ENCODE measurements around the gene SSC5D.

DNA sequence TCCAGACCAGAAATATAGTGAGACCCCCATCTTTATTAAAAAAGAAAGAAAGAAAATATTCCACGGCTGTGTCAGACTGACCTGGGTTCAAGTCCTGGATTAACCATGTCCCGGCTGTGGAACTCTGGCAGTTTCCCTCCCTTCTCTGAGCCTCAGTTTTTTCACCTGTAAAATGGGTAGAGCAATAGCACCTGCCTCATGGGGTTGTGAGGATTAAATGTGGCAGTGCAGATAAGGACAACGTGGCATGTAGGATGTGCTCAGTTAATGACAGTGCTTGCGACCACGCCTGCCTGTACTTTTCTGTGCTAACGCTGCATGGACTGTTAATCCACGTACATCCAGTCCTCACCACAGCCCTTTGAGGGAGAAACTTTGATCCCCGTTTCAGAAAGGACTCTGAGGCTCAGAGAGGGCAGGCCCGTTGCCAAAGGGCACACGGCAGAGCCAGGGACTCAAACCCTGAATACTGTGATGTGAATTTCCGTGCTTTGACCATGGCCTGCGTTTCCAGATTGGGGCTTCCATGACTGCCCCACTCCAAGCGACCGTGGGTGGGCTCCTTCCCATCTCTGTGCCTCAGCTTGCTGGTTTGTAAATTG, 32.6 kb downstream of the SSC5D start:
- TF ChIP-seq, protein P1, sequence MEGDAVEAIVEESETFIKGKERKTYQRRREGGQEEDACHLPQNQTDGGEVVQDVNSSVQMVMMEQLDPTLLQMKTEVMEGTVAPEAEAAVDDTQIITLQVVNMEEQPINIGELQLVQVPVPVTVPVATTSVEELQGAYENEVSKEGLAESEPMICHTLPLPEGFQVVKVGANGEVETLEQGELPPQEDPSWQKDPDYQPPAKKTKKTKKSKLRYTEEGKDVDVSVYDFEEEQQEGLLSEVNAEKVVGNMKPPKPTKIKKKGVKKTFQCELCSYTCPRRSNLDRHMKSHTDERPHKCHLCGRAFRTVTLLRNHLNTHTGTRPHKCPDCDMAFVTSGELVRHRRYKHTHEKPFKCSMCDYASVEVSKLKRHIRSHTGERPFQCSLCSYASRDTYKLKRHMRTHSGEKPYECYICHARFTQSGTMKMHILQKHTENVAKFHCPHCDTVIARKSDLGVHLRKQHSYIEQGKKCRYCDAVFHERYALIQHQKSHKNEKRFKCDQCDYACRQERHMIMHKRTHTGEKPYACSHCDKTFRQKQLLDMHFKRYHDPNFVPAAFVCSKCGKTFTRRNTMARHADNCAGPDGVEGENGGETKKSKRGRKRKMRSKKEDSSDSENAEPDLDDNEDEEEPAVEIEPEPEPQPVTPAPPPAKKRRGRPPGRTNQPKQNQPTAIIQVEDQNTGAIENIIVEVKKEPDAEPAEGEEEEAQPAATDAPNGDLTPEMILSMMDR (optimal IDR thresholded peaks at IDR 0.05 in 1 of 3, IDR thresholded peaks at IDR 0.05 in 1 of 3, conservative IDR thresholded peaks at IDR 0.05 in 1 of 3; ENCODE audit: extremely low read depth in 1 of 3, insufficient read depth in 2 of 3, low read length in 3 of 3): no peak
- no peak for TF ChIP-seq EZH2 (IDR thresholded peaks at IDR 0.05; ENCODE audit: low read length)

All from keratinocyte (primary cell).